Right lobe of liver (tissue), 4 donors: ENCODE results near the gene BTBD17.

ENCODE experiments used
- CTCF ChIP-seq, 4 donors: fragments of 200-600 bp in 3 of 4; fragments of 450-650 bp in 1 of 4; IDR thresholded peaks; one replicate each; pipeline versions ENCODE4 v1.5.1 to v1.8.0; 2016 to 2022; ENCODE audit warnings: antibody characterized with exemption in 4 of 4, mild to moderate bottlenecking in 2 of 4
- POLR2A ChIP-seq: fragments of 450-650 bp; IDR thresholded peaks from one replicate; pipeline ENCODE4 v1.6.1; 2017; ENCODE audit warnings: antibody characterized with exemption, mild to moderate bottlenecking
- donor health status: DM: no; HTN: no; CAD: no.
- donor health status: DM: no; HTN: no; CAD: no.
- donor health status: DM: no; HTN: yes; CAD: no.

DNA sequence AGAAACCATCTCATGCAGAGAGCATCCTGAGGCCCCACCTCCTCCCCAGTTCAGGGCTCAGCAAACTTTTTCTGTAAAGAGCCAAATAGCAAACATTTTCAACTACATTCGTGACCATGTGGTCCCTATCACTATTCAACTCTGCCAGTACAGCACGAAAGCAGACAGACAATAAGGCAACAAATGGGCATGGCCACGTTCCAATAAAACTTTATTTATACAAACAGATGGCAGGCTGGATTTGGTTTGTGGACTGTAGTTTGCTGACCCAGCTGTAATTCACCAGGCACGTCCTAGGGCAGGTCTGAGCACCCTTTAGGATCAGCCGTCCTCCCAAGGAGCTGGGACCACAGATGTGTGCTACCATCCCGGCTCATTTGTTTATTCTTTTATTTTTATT, 43.1 kb upstream of the BTBD17 start:
- TF ChIP-seq CTCF (IDR thresholded peaks at IDR 0.05) (no peak), POLR2A (no peak)
